H1 (cell line): ENCODE data around the gene NOC2L. TPM values are rescaled to one million over a fixed set of nuclear protein-coding genes. Genes with fewer than 3 reads are reported as not detected.
A peak's percentile ranks its signal among the peaks of the same experiment; 100 is the strongest.

Experiments used
- BACH1 ChIP-seq: IDR thresholded peaks from 2 replicates; pipeline ENCODE4 v1.6.1; 2012; ENCODE audit warnings: low read length, improper control_type of control experiment
- CHD7 ChIP-seq: fragments of 300-600 bp; sonication (generic); IDR thresholded peaks from 2 replicates; pipeline ENCODE4 v1.7.1; 2012; ENCODE audit warnings: low read length, moderate library complexity, mild to moderate bottlenecking, inconsistent platforms; ENCODE audit not compliant: insufficient replicate concordance
- E2F6 ChIP-seq: IDR thresholded peaks from 2 replicates; pipeline ENCODE4 v1.6.1; 2012; ENCODE audit warnings: inconsistent platforms
- GABPA ChIP-seq: IDR thresholded peaks from 2 replicates; pipeline ENCODE4 v1.6.1; 2011; ENCODE audit warnings: mild to moderate bottlenecking, low read length, moderate library complexity, borderline replicate concordance; ENCODE audit not compliant: insufficient read depth
- KDM5A ChIP-seq: fragments of 200-600 bp; IDR thresholded peaks from 2 replicates; pipeline ENCODE4 v1.7.1; 2012; ENCODE audit warnings: mild to moderate bottlenecking, low read length, inconsistent platforms, mixed read lengths
- NANOG ChIP-seq: IDR thresholded peaks from 2 replicates; pipeline ENCODE4 v1.6.1; 2011; ENCODE audit warnings: low read length, low read depth, mild to moderate bottlenecking, inconsistent platforms; ENCODE audit not compliant: insufficient read depth, poor library complexity, severe bottlenecking
- RAD21 ChIP-seq, 2 experiments: IDR thresholded peaks in 1 of 2; conservative IDR thresholded peaks in 1 of 2; 2 replicates each; pipeline ENCODE4 v1.6.1; 2011; ENCODE audit warnings: low read depth in 2 of 2, low read length in 2 of 2, improper control_type of control experiment in 1 of 2, inconsistent platforms in 1 of 2, mild to moderate bottlenecking in 1 of 2, moderate library complexity in 1 of 2
- RXRA ChIP-seq: IDR thresholded peaks from 2 replicates; pipeline ENCODE4 v1.6.1; 2011; ENCODE audit warnings: low read depth, mild to moderate bottlenecking, low read length, moderate library complexity; ENCODE audit not compliant: insufficient read depth
- TAF1 ChIP-seq: IDR thresholded peaks from 2 replicates; pipeline ENCODE4 v1.6.1; 2011; ENCODE audit warnings: mild to moderate bottlenecking, low read depth, low read length
- polyA plus RNA-seq, 7 experiments: library from polyadenylated mRNA; depleted of rRNA in 3 of 7; stranded (reverse) in 5 of 7; unstranded in 2 of 7; fragments of >200 nt in 5 of 7; fragments of 200-250 nt in 2 of 7; gene quantifications; 1 replicate in 5 of 7; 2 replicates in 1 of 7; 4 replicates in 1 of 7; pipeline versions ENCODE4 v1.2.1 to v1.2.3, GENCODE V29; 2011 to 2013; ENCODE audit warnings: missing spikeins in 2 of 7, mixed read lengths in 2 of 7
- total RNA-seq: library from RNA; stranded (reverse); fragmentation: NEBNext Ultra II Directional; extraction: Animal tissue kit (Norgen Biotek cat#: 25700); gene quantifications from 2 replicates; pipeline ENCODE4 v1.2.1, GENCODE V29; 2021

The NOC2L gene
- total and polyA plus RNA-seq, 2 of the 8 experiments (the other 6 are each of a cell fraction or from before 2014, with no cell fraction given) = 74.7 to 130 TPM

GRCh38 chr1:997993-998744 lies 39.1 kb upstream of the NOC2L start (continued):
- TF ChIP-seq CHD7 (no peak), BACH1 (no peak), NANOG (no peak), KDM5A (no peak), GABPA (no peak), E2F6 (peak; percentile 40), RAD21 (IDR thresholded peaks at IDR 0.05 in 1 of 2, conservative IDR thresholded peaks at IDR 0.05 in 1 of 2; ENCODE audit: low read depth in 2 of 2, low read length in 2 of 2) (peak in 1 of 2 experiments; percentile 14; a peak in 1 of 4 replicates), RXRA (no peak), TAF1 (no peak)
